Smooth muscle cell (in vitro differentiated cells): ENCODE results near the gene WFIKKN2. TPM values are rescaled to one million over a fixed set of nuclear protein-coding genes. Genes with fewer than 3 reads are reported as not detected.

Experiments used
- DNase-seq: peaks from one replicate; lab custom pipeline; 2025; ENCODE audit not compliant: unreplicated experiment; lab: John Stamatoyannopoulos, UW
- H2AFZ ChIP-seq: fragments of 200-600 bp; sonication (generic); 2 replicates; pipeline ENCODE4 v1.6.0; 2016; ENCODE audit warnings: antibody characterized with exemption, low read depth, mild to moderate bottlenecking
- H3F3A ChIP-seq: fragments of 200-600 bp; sonication (generic); 2 replicates; pipeline ENCODE4 v1.6.0; 2017; ENCODE audit warnings: antibody characterized with exemption, low read depth
- H3K27ac ChIP-seq: fragments of 200-600 bp; sonication (generic); 2 replicates; pipeline ENCODE4 v1.5.1; 2016; ENCODE audit warnings: low read depth, mild to moderate bottlenecking
- H3K27me3 ChIP-seq: fragments of 200-600 bp; sonication (generic); 2 replicates; pipeline ENCODE4 v1.6.1; 2016; ENCODE audit warnings: low read depth, mild to moderate bottlenecking
- H3K36me3 ChIP-seq: fragments of 200-600 bp; sonication (generic); 2 replicates; pipeline ENCODE4 v1.5.1; 2016; ENCODE audit warnings: low read depth
- H3K4me1 ChIP-seq: fragments of 200-600 bp; sonication (generic); 2 replicates; pipeline ENCODE4 v1.5.1; 2016; ENCODE audit warnings: low read depth
- H3K4me2 ChIP-seq: fragments of 200-600 bp; sonication (generic); 2 replicates; pipeline ENCODE4 v1.6.0; 2016; ENCODE audit warnings: mild to moderate bottlenecking
- H3K4me3 ChIP-seq: fragments of 200-600 bp; sonication (generic); 2 replicates; pipeline ENCODE4 v1.5.1; 2016; ENCODE audit warnings: mild to moderate bottlenecking
- H3K79me2 ChIP-seq: fragments of 200-600 bp; sonication (generic); 2 replicates; pipeline ENCODE4 v1.6.0; 2016; ENCODE audit warnings: low read depth, mild to moderate bottlenecking
- H3K9ac ChIP-seq: fragments of 200-600 bp; sonication (generic); 2 replicates; pipeline ENCODE4 v1.6.0; 2016; ENCODE audit warnings: low read depth
- H3K9me3 ChIP-seq: fragments of 200-600 bp; sonication (generic); replicated peaks from 2 replicates; pipeline ENCODE4 v1.5.1; 2016; ENCODE audit warnings: low read depth
- H4K20me1 ChIP-seq: fragments of 200-600 bp; sonication (generic); 2 replicates; pipeline ENCODE4 v1.6.0; 2016; ENCODE audit warnings: low read depth
- WGBS: methylation state at CpG from one replicate; pipeline ENCODE4 v1.1.7; 2016; ENCODE audit warnings: low lambda C conversion rate; 5-methylcytosine and 5-hydroxymethylcytosine counted together
- polyA plus RNA-seq: library from polyadenylated mRNA; unstranded; fragments of >200 nt; fragmentation: Nextera tagmentation; extraction: Ambion mirVana; gene quantifications from 2 replicates; pipeline ENCODE4 v1.2.1, GENCODE V29; 2016
- total RNA-seq: library from RNA; depleted of rRNA; stranded (reverse); fragments of >200 nt; gene quantifications from 2 replicates; pipeline ENCODE4 v1.2.3, GENCODE V29; 2014
- TF ChIP-seq, protein P1 (sequence below): fragments of 200-600 bp; sonication (generic); IDR thresholded peaks from 2 replicates; pipeline ENCODE4 v1.5.1; 2017; ENCODE audit warnings: borderline replicate concordance, mild to moderate bottlenecking, antibody characterized with exemption; ENCODE audit not compliant: insufficient read depth, poor library complexity, severe bottlenecking

The WFIKKN2 gene
- total and polyA plus RNA-seq, 2 experiments from 2014 or later = not detected

DNA sequence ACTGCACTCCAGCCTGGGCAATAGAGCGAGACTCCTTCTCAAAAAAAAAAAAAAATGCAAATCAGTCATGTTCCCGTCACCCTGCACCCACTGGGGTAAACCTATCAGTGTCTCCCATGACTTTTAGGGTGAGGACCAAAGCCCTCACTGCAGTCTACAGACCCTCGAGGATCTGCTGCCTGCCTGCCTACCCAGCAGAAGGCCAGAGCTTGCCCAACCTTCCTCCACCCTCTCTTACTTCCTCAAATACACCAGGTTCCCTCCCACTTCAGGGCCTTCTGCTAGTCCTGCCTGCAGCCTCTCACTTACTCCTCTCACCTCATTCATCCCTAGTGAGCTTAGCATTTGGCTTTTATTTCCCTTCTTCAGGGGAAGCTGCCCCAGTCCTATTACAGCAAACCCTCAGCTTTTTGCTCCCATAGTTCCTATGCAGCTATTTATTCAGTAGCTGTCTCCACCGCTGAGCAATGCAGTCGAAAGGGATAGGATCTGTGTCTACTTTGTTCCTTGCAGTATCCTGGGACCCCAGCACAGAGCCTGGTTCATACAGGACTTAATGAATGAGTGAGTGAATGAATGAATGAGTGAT, 48.6 kb downstream of the WFIKKN2 start:
- Histone ChIP-seq H3K27me3 (no peaks in the 10 kb centered on the region), H3K4me2 (no peak overlapping the region), H3K36me3 (no peaks in the 10 kb centered on the region), H3K79me2 (no peaks in the 10 kb centered on the region), H3F3A (no peaks in the 10 kb centered on the region), H3K9ac (no peak overlapping the region), H4K20me1 (no peaks in the 10 kb centered on the region), H3K4me1 (peaks cover 8% of the 10 kb centered on the region), H3K9me3 (no peaks in the 10 kb centered on the region), H3K27ac (no peak overlapping the region), H3K4me3 (no peak overlapping the region), H2AFZ (no peak overlapping the region)
- WGBS = 88% methylated on average over 5 of the region's 5 CpGs
- DNase-seq = no peak
- TF ChIP-seq, protein P1, sequence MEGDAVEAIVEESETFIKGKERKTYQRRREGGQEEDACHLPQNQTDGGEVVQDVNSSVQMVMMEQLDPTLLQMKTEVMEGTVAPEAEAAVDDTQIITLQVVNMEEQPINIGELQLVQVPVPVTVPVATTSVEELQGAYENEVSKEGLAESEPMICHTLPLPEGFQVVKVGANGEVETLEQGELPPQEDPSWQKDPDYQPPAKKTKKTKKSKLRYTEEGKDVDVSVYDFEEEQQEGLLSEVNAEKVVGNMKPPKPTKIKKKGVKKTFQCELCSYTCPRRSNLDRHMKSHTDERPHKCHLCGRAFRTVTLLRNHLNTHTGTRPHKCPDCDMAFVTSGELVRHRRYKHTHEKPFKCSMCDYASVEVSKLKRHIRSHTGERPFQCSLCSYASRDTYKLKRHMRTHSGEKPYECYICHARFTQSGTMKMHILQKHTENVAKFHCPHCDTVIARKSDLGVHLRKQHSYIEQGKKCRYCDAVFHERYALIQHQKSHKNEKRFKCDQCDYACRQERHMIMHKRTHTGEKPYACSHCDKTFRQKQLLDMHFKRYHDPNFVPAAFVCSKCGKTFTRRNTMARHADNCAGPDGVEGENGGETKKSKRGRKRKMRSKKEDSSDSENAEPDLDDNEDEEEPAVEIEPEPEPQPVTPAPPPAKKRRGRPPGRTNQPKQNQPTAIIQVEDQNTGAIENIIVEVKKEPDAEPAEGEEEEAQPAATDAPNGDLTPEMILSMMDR = no peak

DNA sequence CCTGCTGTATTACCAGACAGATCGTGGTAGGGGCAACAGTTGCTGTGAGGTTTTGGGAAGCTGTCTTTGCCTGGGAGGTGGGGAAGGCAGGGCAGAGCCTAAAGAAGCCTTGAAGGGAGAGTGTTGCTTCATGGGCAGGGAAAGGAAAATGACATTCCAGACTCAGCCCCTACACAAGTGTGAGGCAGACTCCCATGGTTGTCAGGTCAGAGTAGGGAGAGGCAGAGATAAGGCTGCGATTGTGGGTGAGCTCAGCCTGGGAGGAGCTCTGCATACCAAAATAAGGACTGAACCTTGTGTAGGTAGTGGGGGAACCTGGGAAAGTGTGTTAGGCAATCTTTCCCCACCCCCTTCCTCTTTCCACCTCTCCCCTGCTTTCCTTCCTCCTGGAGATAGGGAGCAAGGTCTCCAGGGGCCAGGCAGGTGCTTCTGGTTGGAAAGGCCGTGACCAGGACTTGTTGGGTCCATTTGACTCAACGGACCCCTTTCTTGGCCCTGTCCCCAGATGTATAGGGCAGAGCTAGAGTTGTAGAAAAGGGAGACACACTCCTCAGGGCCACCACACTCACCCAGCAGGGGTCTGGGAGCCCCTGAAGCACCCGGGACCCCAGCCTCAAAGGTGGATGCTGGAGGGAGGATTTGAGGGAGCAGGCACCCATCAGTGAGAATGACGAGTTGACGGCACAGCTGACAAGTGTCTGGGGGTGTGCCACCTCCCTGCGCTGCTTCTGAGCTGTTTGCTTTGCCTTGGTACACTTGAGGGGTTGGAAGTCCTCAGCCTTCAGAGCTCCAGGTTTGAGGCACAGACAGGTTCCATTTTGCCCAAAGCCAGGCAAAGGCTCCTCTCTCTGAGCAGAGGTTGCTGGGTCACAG, 49.3 kb downstream of the WFIKKN2 start:
- H3K27ac ChIP-seq = no peak overlapping the region
- no peaks in the 10 kb centered on the region for H4K20me1 ChIP-seq
- H3K4me1 ChIP-seq = peaks cover 8% of the 10 kb centered on the region
- no peaks in the 10 kb centered on the region for H3F3A ChIP-seq
- H3K9me3 ChIP-seq = no peaks in the 10 kb centered on the region
- TF ChIP-seq, protein P1 = no peak
- no peak overlapping the region for H3K4me2 ChIP-seq
- H3K9ac ChIP-seq = no peak overlapping the region
- H2AFZ ChIP-seq = no peak overlapping the region
- H3K27me3 ChIP-seq = no peaks in the 10 kb centered on the region
- no peaks in the 10 kb centered on the region for H3K79me2 ChIP-seq
- no peak for DNase-seq
- 84% methylated on average over 8 of the region's 8 CpGs for WGBS
- H3K36me3 ChIP-seq = no peaks in the 10 kb centered on the region
- no peak overlapping the region for H3K4me3 ChIP-seq

DNA sequence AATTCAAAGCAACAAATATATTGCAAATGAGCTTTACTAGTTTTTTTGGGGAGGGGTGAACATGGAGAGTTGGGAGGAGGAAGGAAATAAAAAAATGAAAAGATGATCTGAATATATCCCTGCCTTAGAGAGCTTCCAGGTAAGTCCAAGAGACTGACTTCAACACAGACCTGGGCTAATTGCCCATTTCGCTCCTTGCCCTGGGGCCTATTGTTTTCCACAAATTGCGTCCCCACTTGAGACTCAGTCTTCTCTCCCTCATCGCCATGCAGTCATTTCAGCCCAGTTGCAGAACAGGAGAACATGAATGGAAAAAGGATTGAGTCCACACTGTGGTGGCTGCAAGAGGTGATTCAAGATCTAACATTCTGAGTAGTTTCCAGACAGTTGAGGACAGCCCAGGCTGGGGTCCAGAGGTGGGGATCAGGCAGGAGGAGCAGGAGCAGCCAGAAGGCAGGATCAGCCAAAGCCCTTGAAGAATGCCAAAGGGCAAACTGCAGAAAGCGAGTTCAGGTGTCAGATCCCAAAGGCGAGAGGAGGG, 52.4 kb downstream of the WFIKKN2 start:
- H3K9me3 ChIP-seq = no peaks in the 10 kb centered on the region
- H3K27me3 ChIP-seq = no peaks in the 10 kb centered on the region
- no peak overlapping the region for H3K9ac ChIP-seq
- H3K4me3 ChIP-seq = no peak overlapping the region
- WGBS = 92% methylated on average over 5 of the region's 5 CpGs
- TF ChIP-seq, protein P1 = no peak
- H3F3A ChIP-seq = no peaks in the 10 kb centered on the region
- H3K4me1 ChIP-seq = peaks cover 9% of the 10 kb centered on the region
- H3K4me2 ChIP-seq = no peak overlapping the region
- H3K36me3 ChIP-seq = no peaks in the 10 kb centered on the region
- no peak overlapping the region for H3K27ac ChIP-seq
- no peak for DNase-seq
- H4K20me1 ChIP-seq = no peaks in the 10 kb centered on the region
- H2AFZ ChIP-seq = no peak overlapping the region
- no peaks in the 10 kb centered on the region for H3K79me2 ChIP-seq
